ENCODE results near the gene SIRT4.
A peak's percentile ranks its signal among the peaks of the same experiment; 100 is the strongest.
"Not testable (repeated sequence)": the region's sequence is repeated elsewhere in the genome, so short reads cannot be mapped to it uniquely, and the experiment has no call there.

Gene SIRT4

GRCh38 chr12:120301962-120302815 is at the start of gene SIRT4:
TSS of gene SIRT4 (plus strand) at chr12:120302321. CDS start at chr12:120303562, 1,241 bp downstream.
- DNase-seq = peak; percentile 88

- not testable (repeated sequence) for DNase-seq
Observed at GRCh38 chr12:120253313-120253712, 48.8 kb upstream of the SIRT4 start.

GRCh38 chr12:120254809-120255208 is 47.3 kb upstream of the SIRT4 start:
- DNase-seq = no peak

GRCh38 chr12:120257041-120257821 is 44.9 kb upstream of the SIRT4 start:
- DNase-seq = no peak

- no peak for DNase-seq
Observed at GRCh38 chr12:120258323-120258896, 43.7 kb upstream of the SIRT4 start.

GRCh38 chr12:120259418-120260202 is 42.5 kb upstream of the SIRT4 start:
- no peak for DNase-seq

- no peak for DNase-seq
Observed at GRCh38 chr12:120260607-120261006, 41.5 kb upstream of the SIRT4 start.

GRCh38 chr12:120261951-120262851 is 39.9 kb upstream of the SIRT4 start:
- DNase-seq = no peak

- no peak for DNase-seq
Observed at GRCh38 chr12:120262852-120263747, 39.0 kb upstream of the SIRT4 start.

GRCh38 chr12:120263748-120264085 is 38.4 kb upstream of the SIRT4 start:
- DNase-seq = no peak

- no peak for DNase-seq
Observed at GRCh38 chr12:120264086-120264903, 37.8 kb upstream of the SIRT4 start.

- no peak for DNase-seq
Observed at GRCh38 chr12:120264904-120265472, 37.1 kb upstream of the SIRT4 start.

- DNase-seq = peak; percentile 39
Observed at GRCh38 chr12:120265473-120266179, 36.5 kb upstream of the SIRT4 start, which contains the start of gene PXN. TSS of gene PXN (minus strand) at chr12:120265730. CDS start at chr12:120265629, 101 bp downstream.

- no peak for DNase-seq
Observed at GRCh38 chr12:120266180-120266870, 35.8 kb upstream of the SIRT4 start.

GRCh38 chr12:120267736-120268135 is 34.4 kb upstream of the SIRT4 start:
- no peak for DNase-seq

- DNase-seq = no peak
Observed at GRCh38 chr12:120276734-120277133, 25.4 kb upstream of the SIRT4 start.

- no peak for DNase-seq
Observed at GRCh38 chr12:120278137-120279069, 23.7 kb upstream of the SIRT4 start.
